ENCODE data around the gene MAD1L1. TPM values are rescaled to one million over a fixed set of nuclear protein-coding genes. Genes with fewer than 3 reads are reported as not detected.
"Not testable (repeated sequence)": the region's sequence is repeated elsewhere in the genome, so short reads cannot be mapped to it uniquely, and the experiment has no call there.

Gene MAD1L1
- polyA plus RNA-seq, 3 donors from 2014 or later = 85.0 to 166 (median 97.0) TPM

GRCh38 chr7:1875392-1876199 is 357.1 kb downstream of the MAD1L1 start:
- H3K9me3 Mint-ChIP-seq; DNase-seq; H3K27ac Mint-ChIP-seq; H3K36me3 Mint-ChIP-seq; H3K27me3 Mint-ChIP-seq (ENCODE audit: low read depth in 3 of 3): not testable (repeated sequence)
- Mint-ChIP-seq H3K4me3 (peak overlapping the region in 1 of 5 donors; percentile 17), H3K4me1 (peaks cover 6 to 23% of the 10 kb centered on the region in 2 donors)

GRCh38 chr7:1874590-1875391 is 358.0 kb downstream of the MAD1L1 start:
- not testable (repeated sequence) for DNase-seq; H3K9me3 Mint-ChIP-seq; H3K27me3 Mint-ChIP-seq (ENCODE audit: low read depth in 3 of 3); H3K36me3 Mint-ChIP-seq; H3K27ac Mint-ChIP-seq
- Mint-ChIP-seq H3K4me3 (peak overlapping the region in 1 of 5 donors; percentile 17), H3K4me1 (peaks cover 6 to 23% of the 10 kb centered on the region in 2 donors)

- Mint-ChIP-seq H3K36me3 (peaks cover 0 to 6% (median 4%) of the 10 kb centered on the region in 3 donors), H3K9me3 (peaks cover 0 to 8% (median 3%) of the 10 kb centered on the region in 6 donors), H3K27ac (no peak overlapping the region), H3K4me3 (no peak overlapping the region), H3K27me3 (ENCODE audit: low read depth in 3 of 3) (peaks cover 0 to 3% (median 1%) of the 10 kb centered on the region in 3 donors), H3K4me1 (peaks cover 6 to 23% of the 10 kb centered on the region in 2 donors)
- no peak for DNase-seq
These were observed 358.7 kb downstream of the MAD1L1 start for GRCh38 chr7:1873857-1874589.

- Mint-ChIP-seq H3K36me3 (peaks cover 0 to 4% (median under 1%) of the 10 kb centered on the region in 3 donors), H3K27me3 (ENCODE audit: low read depth in 3 of 3) (peaks cover 0 to 3% (median 1%) of the 10 kb centered on the region in 3 donors), H3K27ac (no peak overlapping the region), H3K9me3 (peaks cover 0 to 5% (median under 1%) of the 10 kb centered on the region in 6 donors), H3K4me1 (peaks cover 6 to 21% of the 10 kb centered on the region in 2 donors), H3K4me3 (no peak overlapping the region)
- DNase-seq = no peak
These were observed 359.3 kb downstream of the MAD1L1 start for GRCh38 chr7:1873421-1873820.

GRCh38 chr7:1873070-1873405 is 359.7 kb downstream of the MAD1L1 start:
- no peak overlapping the region for H3K4me3 Mint-ChIP-seq
- DNase-seq = no peak
- H3K9me3 Mint-ChIP-seq = peaks cover 0 to 3% (median 0%) of the 10 kb centered on the region in 6 donors
- peaks cover 0 to 4% (median 0%) of the 10 kb centered on the region in 3 donors for H3K36me3 Mint-ChIP-seq
- peaks cover 6 to 21% of the 10 kb centered on the region in 2 donors for H3K4me1 Mint-ChIP-seq
- H3K27ac Mint-ChIP-seq = no peak overlapping the region
- peaks cover 0 to 3% (median 1%) of the 10 kb centered on the region in 3 donors for H3K27me3 Mint-ChIP-seq (ENCODE audit: low read depth in 3 of 3)

GRCh38 chr7:1872191-1873069 is 360.3 kb downstream of the MAD1L1 start:
- no peaks in the 10 kb centered on the region for H3K36me3 Mint-ChIP-seq
- H3K4me1 Mint-ChIP-seq = peaks cover 6 to 19% of the 10 kb centered on the region in 2 donors
- H3K27me3 Mint-ChIP-seq (ENCODE audit: low read depth in 3 of 3) = peaks cover 0 to 3% (median 1%) of the 10 kb centered on the region in 3 donors
- H3K9me3 Mint-ChIP-seq = peaks cover 0 to 1% (median 0%) of the 10 kb centered on the region in 6 donors
- DNase-seq = no peak
- H3K4me3 Mint-ChIP-seq = no peak overlapping the region
- no peak overlapping the region for H3K27ac Mint-ChIP-seq

GRCh38 chr7:1869452-1870130 is 363.2 kb downstream of the MAD1L1 start:
- H3K4me3 Mint-ChIP-seq = no peak overlapping the region
- H3K36me3 Mint-ChIP-seq = no peaks in the 10 kb centered on the region
- peak overlapping the region in 1 of 6 donors; percentile 40 for H3K27ac Mint-ChIP-seq
- H3K4me1 Mint-ChIP-seq = peaks cover 5 to 18% of the 10 kb centered on the region in 2 donors
- DNase-seq = no peak
- peaks cover 0 to 3% (median 3%) of the 10 kb centered on the region in 3 donors for H3K27me3 Mint-ChIP-seq (ENCODE audit: low read depth in 3 of 3)
- no peaks in the 10 kb centered on the region for H3K9me3 Mint-ChIP-seq

GRCh38 chr7:1868516-1869165 is 364.1 kb downstream of the MAD1L1 start:
- DNase-seq = no peak
- H3K4me3 Mint-ChIP-seq = no peak overlapping the region
- no peaks in the 10 kb centered on the region for H3K9me3 Mint-ChIP-seq
- no peak overlapping the region for H3K27ac Mint-ChIP-seq
- H3K4me1 Mint-ChIP-seq = peaks cover 6 to 16% of the 10 kb centered on the region in 2 donors
- H3K36me3 Mint-ChIP-seq = no peaks in the 10 kb centered on the region
- H3K27me3 Mint-ChIP-seq (ENCODE audit: low read depth in 3 of 3) = peaks cover 0 to 3% (median 3%) of the 10 kb centered on the region in 3 donors

- no peak for DNase-seq
- H3K36me3 Mint-ChIP-seq = no peaks in the 10 kb centered on the region
- peaks cover 0 to 3% (median 2%) of the 10 kb centered on the region in 3 donors for H3K27me3 Mint-ChIP-seq (ENCODE audit: low read depth in 3 of 3)
- no peaks in the 10 kb centered on the region for H3K9me3 Mint-ChIP-seq
- peaks cover 6 to 16% of the 10 kb centered on the region in 2 donors for H3K4me1 Mint-ChIP-seq
- H3K27ac Mint-ChIP-seq = no peak overlapping the region
- H3K4me3 Mint-ChIP-seq = no peak overlapping the region
These were observed 365.1 kb downstream of the MAD1L1 start for GRCh38 chr7:1867370-1868260.

GRCh38 chr7:1866601-1867000 is 366.1 kb downstream of the MAD1L1 start:
- Mint-ChIP-seq H3K27me3 (ENCODE audit: low read depth in 3 of 3) (peaks cover 0 to 3% (median 2%) of the 10 kb centered on the region in 3 donors), H3K9me3 (no peaks in the 10 kb centered on the region), H3K36me3 (no peaks in the 10 kb centered on the region), H3K4me3 (no peak overlapping the region), H3K4me1 (peaks cover 6 to 18% of the 10 kb centered on the region in 2 donors), H3K27ac (peak overlapping the region in 1 of 6 donors; percentile 30)
- DNase-seq = no peak

- Mint-ChIP-seq H3K4me1 (peaks cover 6 to 14% of the 10 kb centered on the region in 2 donors), H3K27ac (no peak overlapping the region), H3K4me3 (no peak overlapping the region), H3K36me3 (no peaks in the 10 kb centered on the region), H3K9me3 (no peaks in the 10 kb centered on the region), H3K27me3 (ENCODE audit: low read depth in 3 of 3) (peaks cover 0 to 2% (median 0%) of the 10 kb centered on the region in 3 donors)
- no peak for DNase-seq
These were observed 367.0 kb downstream of the MAD1L1 start for GRCh38 chr7:1865571-1866255.
